GM10266 (cell line): ENCODE results near the gene PHF21B.

Experiments used
- DNase-seq: peaks from one replicate; pipeline ENCODE4 v3.0.0; 2012; ENCODE audit errors: extremely low spot score
- CTCF ChIP-seq: IDR thresholded peaks from 2 replicates; pipeline ENCODE4 v1.5.1; 2012; ENCODE audit warnings: mild to moderate bottlenecking, low read depth; ENCODE audit not compliant: control insufficient read depth, insufficient read depth; ENCODE audit errors: missing control alignments

The PHF21B gene

DNA sequence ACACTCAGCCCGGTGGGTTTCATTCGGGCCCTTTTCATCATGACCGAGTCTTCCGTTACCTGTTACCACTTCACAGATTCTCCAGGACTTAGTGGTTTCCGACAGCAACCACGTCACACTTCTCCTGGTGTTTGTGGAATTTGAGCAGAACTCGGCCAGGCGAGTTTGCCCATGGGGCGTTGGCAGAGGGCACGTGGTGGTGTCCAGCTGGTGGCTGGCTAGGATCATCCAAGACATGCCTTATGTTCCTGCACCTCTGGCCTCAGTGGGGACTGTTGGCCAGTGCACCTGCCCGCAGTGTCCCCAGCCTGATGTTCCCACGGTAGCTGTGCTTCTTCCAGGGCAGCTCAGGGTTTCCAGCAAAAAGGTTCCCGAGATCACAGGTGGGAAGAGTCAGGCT lies 170.1 kb downstream of the PHF21B start:
- no peak for TF ChIP-seq CTCF
- DNase-seq, result no peak

DNA sequence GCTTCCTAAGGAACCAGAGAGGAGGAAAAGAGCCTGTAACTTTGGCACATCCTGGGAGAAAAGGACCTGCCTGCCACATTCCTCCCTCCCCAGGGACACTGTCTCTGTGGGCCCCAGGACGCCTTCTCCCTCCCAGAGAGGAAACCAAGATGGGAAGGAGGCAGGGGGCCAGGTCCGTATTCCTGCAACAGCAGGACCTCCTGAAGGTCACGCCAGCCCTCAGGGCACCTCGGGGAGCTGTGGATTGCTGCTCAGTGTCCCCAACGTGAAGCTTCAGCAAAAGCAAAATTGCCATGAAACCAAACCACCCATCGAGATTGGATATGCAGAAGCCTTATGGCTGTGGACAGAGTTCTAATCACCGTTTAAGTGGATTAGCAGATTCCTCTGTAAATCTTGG lies 170.7 kb downstream of the PHF21B start:
- TF ChIP-seq CTCF, result no peak
- no peak for DNase-seq

GRCh38 chr22:44838316-44839016 lies 171.3 kb downstream of the PHF21B start:
- no peak for DNase-seq
- no peak for TF ChIP-seq CTCF

GRCh38 chr22:44837481-44837880 lies 172.3 kb downstream of the PHF21B start:
- no peak for DNase-seq
- no peak for TF ChIP-seq CTCF

DNA sequence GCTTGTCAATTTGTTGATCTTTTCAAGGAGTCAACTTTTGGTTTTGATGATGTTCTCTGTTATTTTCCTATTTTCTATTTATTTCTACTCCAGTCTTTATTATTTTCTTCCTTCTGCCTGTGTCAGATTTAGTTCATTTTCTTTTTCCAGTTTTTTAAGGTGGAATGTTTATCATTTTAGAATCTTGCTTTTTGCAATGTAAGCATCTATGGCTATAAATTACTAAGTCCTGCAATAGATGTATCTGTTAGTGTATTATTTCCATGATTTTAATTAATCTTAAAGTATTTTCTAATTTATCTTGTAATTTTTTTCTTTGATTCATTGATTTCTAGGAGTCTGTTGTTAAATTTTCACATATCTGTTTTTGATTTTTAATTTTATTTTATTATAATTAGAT lies 175.7 kb downstream of the PHF21B start:
- no peak for DNase-seq
- TF ChIP-seq CTCF, result no peak

GRCh38 chr22:44831885-44832284 lies 177.9 kb downstream of the PHF21B start:
- no peak for TF ChIP-seq CTCF

More at GRCh38 chr22:44831885-44832284, 177.9 kb downstream of the PHF21B start:
- DNase-seq, result no peak
